ENCODE data around the gene IGFBP2.

IGFBP2 gene

GRCh38 chr2:216626168-216626874 is 6.9 kb upstream of the IGFBP2 start:
- H3K27me3 ChIP-seq (ENCODE audit: low read length), result no peaks in the 10 kb centered on the region
- no peaks in the 10 kb centered on the region for H4K20me1 ChIP-seq (ENCODE audit: low read depth, low read length)
- no peak overlapping the region for H3K4me3 ChIP-seq (ENCODE audit: insufficient read depth, low read length, poor library complexity, severe bottlenecking)
- H3K9me2 ChIP-seq (replicated peaks; ENCODE audit: insufficient read depth, low read length), result no peaks in the 10 kb centered on the region
- no peaks in the 10 kb centered on the region for H3K36me3 ChIP-seq (ENCODE audit: low read length)
- H3K9ac ChIP-seq (ENCODE audit: low read length), result no peak overlapping the region
- H3K27ac ChIP-seq (ENCODE audit: low read depth, low read length), result no peak overlapping the region
- H3F3A ChIP-seq (ENCODE audit: insufficient read depth), result no peaks in the 10 kb centered on the region
- no peaks in the 10 kb centered on the region for H3K79me2 ChIP-seq (ENCODE audit: insufficient read depth, low read length)
- no peaks in the 10 kb centered on the region for H3K9me3 ChIP-seq (ENCODE audit: insufficient read depth, low read length)
- H2AFZ ChIP-seq (ENCODE audit: low read depth, low read length, severe bottlenecking), result no peak overlapping the region
- H3K4me2 ChIP-seq (ENCODE audit: low read depth, low read length, poor library complexity, severe bottlenecking), result no peak overlapping the region
- TF ChIP-seq CTCF (IDR thresholded peaks at IDR 0.05; ENCODE audit: insufficient read depth, low read length, poor library complexity, severe bottlenecking) (no peak), EZH2phosphoT487 (conservative IDR thresholded peaks at IDR 0.05; ENCODE audit: low read length) (no peak)

DNA sequence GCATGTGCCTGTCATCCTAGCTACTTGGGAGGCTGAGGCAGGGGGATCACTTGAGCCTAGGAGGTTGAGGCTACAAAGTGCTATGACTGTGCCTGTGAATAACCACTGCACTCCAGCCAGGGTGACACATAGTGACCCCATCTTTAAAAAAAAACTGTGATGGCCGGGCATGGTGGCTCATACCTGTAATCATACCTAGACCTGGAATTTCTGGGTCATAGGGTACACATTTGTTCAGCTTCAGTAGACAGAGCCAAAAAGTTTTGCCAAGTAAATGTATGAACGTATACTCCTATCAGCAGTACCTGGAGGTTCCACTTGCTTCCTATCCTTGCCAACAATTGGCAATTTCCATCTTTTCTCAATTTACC is 6.4 kb upstream of the IGFBP2 start:
- Histone ChIP-seq H3K36me3 (ENCODE audit: low read length) (no peaks in the 10 kb centered on the region), H4K20me1 (ENCODE audit: low read depth, low read length) (no peaks in the 10 kb centered on the region), H3K9me2 (replicated peaks; ENCODE audit: insufficient read depth, low read length) (no peaks in the 10 kb centered on the region), H3K4me2 (ENCODE audit: low read depth, low read length, poor library complexity, severe bottlenecking) (no peak overlapping the region), H3K9ac (ENCODE audit: low read length) (no peak overlapping the region), H3K79me2 (ENCODE audit: insufficient read depth, low read length) (no peaks in the 10 kb centered on the region), H2AFZ (ENCODE audit: low read depth, low read length, severe bottlenecking) (no peak overlapping the region), H3K27ac (ENCODE audit: low read depth, low read length) (no peak overlapping the region), H3F3A (ENCODE audit: insufficient read depth) (no peaks in the 10 kb centered on the region), H3K9me3 (ENCODE audit: insufficient read depth, low read length) (no peaks in the 10 kb centered on the region), H3K4me3 (ENCODE audit: insufficient read depth, low read length, poor library complexity, severe bottlenecking) (no peak overlapping the region), H3K27me3 (ENCODE audit: low read length) (no peaks in the 10 kb centered on the region)
- no peak for TF ChIP-seq CTCF (IDR thresholded peaks at IDR 0.05; ENCODE audit: insufficient read depth, low read length, poor library complexity, severe bottlenecking)
- no peak for TF ChIP-seq EZH2phosphoT487 (conservative IDR thresholded peaks at IDR 0.05; ENCODE audit: low read length)

DNA sequence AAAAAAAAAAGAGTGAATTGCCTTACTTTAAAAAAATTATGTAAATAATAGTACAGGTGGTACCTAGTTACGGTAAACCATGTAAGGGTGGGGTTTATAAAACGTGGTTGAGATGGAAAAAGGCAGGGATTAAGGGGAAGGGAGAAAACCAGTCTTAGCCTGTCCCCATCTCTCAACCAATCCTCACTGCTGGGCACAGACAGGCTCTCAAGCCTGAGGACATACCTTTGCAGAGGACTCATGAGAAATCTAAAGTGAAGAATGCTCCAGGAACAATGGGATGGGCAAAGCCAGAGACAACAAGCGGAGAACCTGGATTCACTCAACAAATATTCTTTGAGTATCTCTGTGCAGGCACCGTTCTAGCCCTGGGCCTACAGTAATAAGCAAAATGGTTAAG is 3.4 kb upstream of the IGFBP2 start:
- Histone ChIP-seq H3K9ac (ENCODE audit: low read length) (no peak overlapping the region), H2AFZ (ENCODE audit: low read depth, low read length, severe bottlenecking) (no peak overlapping the region), H3K9me2 (replicated peaks; ENCODE audit: insufficient read depth, low read length) (no peaks in the 10 kb centered on the region), H3K4me2 (ENCODE audit: low read depth, low read length, poor library complexity, severe bottlenecking) (no peak overlapping the region), H3K4me3 (ENCODE audit: insufficient read depth, low read length, poor library complexity, severe bottlenecking) (no peak overlapping the region), H3F3A (ENCODE audit: insufficient read depth) (no peaks in the 10 kb centered on the region), H3K79me2 (ENCODE audit: insufficient read depth, low read length) (no peaks in the 10 kb centered on the region), H3K27me3 (ENCODE audit: low read length) (no peaks in the 10 kb centered on the region), H3K27ac (ENCODE audit: low read depth, low read length) (no peak overlapping the region), H3K9me3 (ENCODE audit: insufficient read depth, low read length) (no peaks in the 10 kb centered on the region), H3K36me3 (ENCODE audit: low read length) (no peaks in the 10 kb centered on the region), H4K20me1 (ENCODE audit: low read depth, low read length) (no peaks in the 10 kb centered on the region)
- no peak for TF ChIP-seq CTCF (IDR thresholded peaks at IDR 0.05; ENCODE audit: insufficient read depth, low read length, poor library complexity, severe bottlenecking)
- no peak for TF ChIP-seq EZH2phosphoT487 (conservative IDR thresholded peaks at IDR 0.05; ENCODE audit: low read length)
